T-helper 2 cell treated with Interferon-gamma antibody and Interleukin-4, amounts not matched to agents 5 μg/mL and 100 μg/mL, for 36 hours (primary cell): ENCODE results near the gene RBM26.

Source experiments
- DNase-seq: peaks from one replicate; pipeline ENCODE4 v3.0.0; 2021; ENCODE audit warnings: low spot score
- H3K27ac Mint-ChIP-seq: one replicate; pipeline ENCODE4 v1.8.0; 2021; ENCODE audit warnings: mild to moderate bottlenecking, mixed read lengths
- H3K27me3 Mint-ChIP-seq: one replicate; pipeline ENCODE4 v1.8.0; 2021; ENCODE audit warnings: low read depth, mixed read lengths
- H3K36me3 Mint-ChIP-seq: one replicate; pipeline ENCODE4 v1.8.0; 2021; ENCODE audit warnings: low read depth, mixed read lengths
- H3K4me1 Mint-ChIP-seq: one replicate; pipeline ENCODE4 v1.8.0; 2021; ENCODE audit warnings: low read depth, mixed read lengths
- H3K4me3 Mint-ChIP-seq: one replicate; pipeline ENCODE4 v1.8.0; 2022; ENCODE audit warnings: mild to moderate bottlenecking, moderate library complexity, mixed read lengths
- H3K9me3 Mint-ChIP-seq: one replicate; pipeline ENCODE4 v1.8.0; 2021; ENCODE audit warnings: mixed read lengths

The RBM26 gene

GRCh38 chr13:79386125-79386826, 19.8 kb downstream of the RBM26 start:
- Mint-ChIP-seq H3K9me3 (no peaks in the 10 kb centered on the region), H3K27ac (no peak overlapping the region), H3K36me3 (peaks cover 19% of the 10 kb centered on the region), H3K4me1 (peaks cover 48% of the 10 kb centered on the region), H3K4me3 (no peak overlapping the region), H3K27me3 (no peaks in the 10 kb centered on the region)
- DNase-seq, result peak; percentile 36

GRCh38 chr13:79385694-79386093, 20.4 kb downstream of the RBM26 start:
- Mint-ChIP-seq H3K4me1 (peaks cover 49% of the 10 kb centered on the region), H3K27me3 (no peaks in the 10 kb centered on the region), H3K27ac (no peak overlapping the region), H3K36me3 (peaks cover 19% of the 10 kb centered on the region), H3K9me3 (no peaks in the 10 kb centered on the region), H3K4me3 (no peak overlapping the region)
- peak; percentile 62 for DNase-seq

GRCh38 chr13:79384022-79384610, 21.9 kb downstream of the RBM26 start:
- Mint-ChIP-seq H3K36me3 (peaks cover 25% of the 10 kb centered on the region), H3K27me3 (no peaks in the 10 kb centered on the region), H3K9me3 (no peaks in the 10 kb centered on the region), H3K4me3 (no peak overlapping the region), H3K4me1 (peaks cover 57% of the 10 kb centered on the region), H3K27ac (no peak overlapping the region)
- no peak for DNase-seq

GRCh38 chr13:79382545-79383275, 23.3 kb downstream of the RBM26 start:
- H3K27ac Mint-ChIP-seq, result peak overlapping the region; percentile 85
- no peaks in the 10 kb centered on the region for H3K27me3 Mint-ChIP-seq
- no peak for DNase-seq
- H3K4me1 Mint-ChIP-seq, result peaks cover 48% of the 10 kb centered on the region
- peaks cover 30% of the 10 kb centered on the region for H3K36me3 Mint-ChIP-seq
- H3K9me3 Mint-ChIP-seq, result no peaks in the 10 kb centered on the region
- peak overlapping the region; percentile 82 for H3K4me3 Mint-ChIP-seq

GRCh38 chr13:79380997-79381396, 25.1 kb downstream of the RBM26 start:
- no peak for DNase-seq
- no peaks in the 10 kb centered on the region for H3K27me3 Mint-ChIP-seq
- H3K9me3 Mint-ChIP-seq, result no peaks in the 10 kb centered on the region
- no peak overlapping the region for H3K27ac Mint-ChIP-seq
- H3K4me3 Mint-ChIP-seq, result peak overlapping the region; percentile 27
- peaks cover 42% of the 10 kb centered on the region for H3K36me3 Mint-ChIP-seq
- peaks cover 39% of the 10 kb centered on the region for H3K4me1 Mint-ChIP-seq

GRCh38 chr13:79379274-79379673, 26.8 kb downstream of the RBM26 start:
- Mint-ChIP-seq H3K4me1 (peaks cover 35% of the 10 kb centered on the region), H3K4me3 (no peak overlapping the region), H3K27ac (no peak overlapping the region), H3K27me3 (no peaks in the 10 kb centered on the region), H3K9me3 (no peaks in the 10 kb centered on the region), H3K36me3 (peaks cover 46% of the 10 kb centered on the region)
- DNase-seq, result no peak

- peaks cover 20% of the 10 kb centered on the region for H3K4me1 Mint-ChIP-seq
- no peak for DNase-seq
Observed at GRCh38 chr13:79376843-79377242, 29.2 kb downstream of the RBM26 start.

GRCh38 chr13:79374578-79374977, 31.5 kb downstream of the RBM26 start:
- no peak for DNase-seq
- Mint-ChIP-seq H3K36me3 (peaks cover 52% of the 10 kb centered on the region), H3K9me3 (no peaks in the 10 kb centered on the region), H3K27me3 (no peaks in the 10 kb centered on the region), H3K27ac (no peak overlapping the region), H3K4me3 (no peak overlapping the region), H3K4me1 (peaks cover 5% of the 10 kb centered on the region)

More at GRCh38 chr13:79376843-79377242, 29.2 kb downstream of the RBM26 start:
- no peak overlapping the region for H3K4me3 Mint-ChIP-seq
- H3K36me3 Mint-ChIP-seq, result peaks cover 41% of the 10 kb centered on the region
- H3K27ac Mint-ChIP-seq, result no peak overlapping the region
- H3K9me3 Mint-ChIP-seq, result no peaks in the 10 kb centered on the region
- H3K27me3 Mint-ChIP-seq, result no peaks in the 10 kb centered on the region

- Mint-ChIP-seq H3K4me3 (no peak overlapping the region), H3K36me3 (peaks cover 51% of the 10 kb centered on the region)
- no peak for DNase-seq
Observed at GRCh38 chr13:79373916-79374315, 32.1 kb downstream of the RBM26 start.

GRCh38 chr13:79369226-79369625, 36.8 kb downstream of the RBM26 start:
- H3K4me3 Mint-ChIP-seq, result no peak overlapping the region
- no peak overlapping the region for H3K27ac Mint-ChIP-seq
- no peak for DNase-seq
- no peaks in the 10 kb centered on the region for H3K9me3 Mint-ChIP-seq
- peaks cover 51% of the 10 kb centered on the region for H3K36me3 Mint-ChIP-seq
- no peaks in the 10 kb centered on the region for H3K27me3 Mint-ChIP-seq
- no peaks in the 10 kb centered on the region for H3K4me1 Mint-ChIP-seq

More at GRCh38 chr13:79373916-79374315, 32.1 kb downstream of the RBM26 start:
- no peak overlapping the region for H3K27ac Mint-ChIP-seq
- peaks cover 2% of the 10 kb centered on the region for H3K4me1 Mint-ChIP-seq
- no peaks in the 10 kb centered on the region for H3K27me3 Mint-ChIP-seq
- no peaks in the 10 kb centered on the region for H3K9me3 Mint-ChIP-seq

GRCh38 chr13:79365981-79366380, 40.1 kb downstream of the RBM26 start:
- H3K9me3 Mint-ChIP-seq, result no peaks in the 10 kb centered on the region
- peaks cover 11% of the 10 kb centered on the region for H3K4me1 Mint-ChIP-seq
- DNase-seq, result no peak
- H3K4me3 Mint-ChIP-seq, result no peak overlapping the region
- H3K27ac Mint-ChIP-seq, result no peak overlapping the region
- peaks cover 59% of the 10 kb centered on the region for H3K36me3 Mint-ChIP-seq
- H3K27me3 Mint-ChIP-seq, result no peaks in the 10 kb centered on the region

- no peak overlapping the region for H3K27ac Mint-ChIP-seq
Observed at GRCh38 chr13:79361299-79361698, 44.8 kb downstream of the RBM26 start.

GRCh38 chr13:79360095-79360494, 46.0 kb downstream of the RBM26 start:
- H3K36me3 Mint-ChIP-seq, result peaks cover 51% of the 10 kb centered on the region
- peaks cover 14% of the 10 kb centered on the region for H3K4me1 Mint-ChIP-seq
- no peak overlapping the region for H3K4me3 Mint-ChIP-seq
- no peak overlapping the region for H3K27ac Mint-ChIP-seq
- H3K9me3 Mint-ChIP-seq, result no peaks in the 10 kb centered on the region
- no peak for DNase-seq
- H3K27me3 Mint-ChIP-seq, result no peaks in the 10 kb centered on the region

More at GRCh38 chr13:79361299-79361698, 44.8 kb downstream of the RBM26 start:
- H3K36me3 Mint-ChIP-seq, result peaks cover 56% of the 10 kb centered on the region
- DNase-seq, result no peak
- peaks cover 14% of the 10 kb centered on the region for H3K4me1 Mint-ChIP-seq
- no peaks in the 10 kb centered on the region for H3K27me3 Mint-ChIP-seq
- H3K9me3 Mint-ChIP-seq, result no peaks in the 10 kb centered on the region
- H3K4me3 Mint-ChIP-seq, result no peak overlapping the region

GRCh38 chr13:79359064-79359463, 47.0 kb downstream of the RBM26 start:
- Mint-ChIP-seq H3K9me3 (no peaks in the 10 kb centered on the region), H3K36me3 (peaks cover 51% of the 10 kb centered on the region), H3K4me1 (peaks cover 14% of the 10 kb centered on the region), H3K27me3 (no peaks in the 10 kb centered on the region), H3K27ac (no peak overlapping the region), H3K4me3 (no peak overlapping the region)
- DNase-seq, result no peak
